Heart left ventricle (tissue), 13 donors: ENCODE results near the gene RFX2.

Experiments
- CTCF ChIP-seq, 12 donors: fragments of 200-600 bp; sonication (generic) in 4 of 12; IDR thresholded peaks; one replicate each; pipeline versions ENCODE4 v1.5.0 to v1.8.0; 2018 to 2022; ENCODE audit warnings: antibody characterized with exemption in 12 of 12, mild to moderate bottlenecking in 5 of 12
- POLR2A ChIP-seq, 2 donors: fragments of 450-650 bp; IDR thresholded peaks; one replicate each; pipeline ENCODE4 v1.6.1; 2017; ENCODE audit warnings: antibody characterized with exemption in 2 of 2, mild to moderate bottlenecking in 2 of 2, moderate library complexity in 2 of 2
- donor health status: ischemic (EF 13 %, LVEDD 7.1; RV severe dilation, severe dysfunction).
- donor health status: DM: no; HTN: yes; CAD: no.
- donor health status: DM: no; HTN: no; CAD: no.
- donor health status: ischemic (EF 25% LVEDD 6.9; RV normal size, moderate dysfunction).
- donor health status: ischemic (EF 25% LVEDD 5.7; RV mildly dilated, moderate dysfunction).
- donor health status: ischemic (EF 35%, LVEDD 5.7; RV mildly dilated, moderate dysfunction).
- donor health status: nonischemic (EF 11% LVEDD 7.7; RV severe dilation, severe dysfunction).
- donor health status: DM: yes; HTN: yes; CAD: no.
- donor health status: PGD.
- donor health status: ischemic (EF 29% LVEDD 5.4; RV normal size, mild dysfunction).
- donor health status: nonischemic (EF 23%, LVEDD 6.1; RV moderate dilation, normal function).

- TF ChIP-seq CTCF (IDR thresholded peaks at IDR 0.05) (no peak), POLR2A (IDR thresholded peaks at IDR 0.05) (no peak)
Observed at GRCh38 chr19:5978606-5979552, 131.4 kb downstream of the RFX2 start.
